Tibial nerve (tissue), 4 donors: ENCODE measurements around the gene URB1. TPM values are rescaled to one million over a fixed set of nuclear protein-coding genes. Genes with fewer than 3 reads are reported as not detected.

Experiments
- DNase-seq, 2 donors: peaks; one replicate each; pipeline ENCODE4 v3.0.0-alpha.2; 2019; ENCODE audit warnings: low spot score in 2 of 2
- H3K27ac ChIP-seq, 4 donors: fragments of 200-600 bp; sonication (generic) in 3 of 4; one replicate each; pipeline ENCODE4 v1.5.1; 2017 to 2019; ENCODE audit warnings: mild to moderate bottlenecking in 1 of 4
- H3K27me3 ChIP-seq, 2 donors: fragments of 200-600 bp; sonication (generic) in 1 of 2; one replicate each; pipeline versions ENCODE4 v1.5.1 to v1.6.0; 2017 to 2019
- H3K36me3 ChIP-seq, 3 donors: fragments of 200-600 bp; sonication (generic); one replicate each; pipeline ENCODE4 v1.5.1; 2018 to 2019
- H3K4me1 ChIP-seq, 4 donors: fragments of 200-600 bp; sonication (generic) in 3 of 4; one replicate each; pipeline ENCODE4 v1.5.1; 2017 to 2019
- H3K4me3 ChIP-seq, 4 donors: fragments of 200-600 bp; sonication (generic) in 3 of 4; one replicate each; pipeline ENCODE4 v1.5.1; 2017 to 2019; ENCODE audit warnings: mild to moderate bottlenecking in 1 of 4, moderate library complexity in 1 of 4
- H3K9me3 ChIP-seq, 4 donors: fragments of 200-600 bp; sonication (generic) in 3 of 4; one replicate each; pipeline ENCODE4 v1.5.1; 2017 to 2019
- CTCF ChIP-seq, 5 experiments: fragments of 200-600 bp in 3 of 5; fragments of 450-650 bp in 2 of 5; sonication (generic) in 3 of 5; IDR thresholded peaks; one replicate each; pipeline ENCODE4 v1.5.1; 2016 to 2019; ENCODE audit warnings: antibody characterized with exemption in 5 of 5, mild to moderate bottlenecking in 3 of 5, moderate library complexity in 2 of 5
- EP300 ChIP-seq, 2 donors: sonication (generic); formaldehyde crosslinking; IDR thresholded peaks; one replicate each; pipeline ENCODE4 v1.6.1; 2017; ENCODE audit warnings: antibody characterized with exemption in 2 of 2, mild to moderate bottlenecking in 1 of 2
- POLR2A ChIP-seq, 2 donors: fragments of 450-650 bp; IDR thresholded peaks; one replicate each; pipeline ENCODE4 v1.6.1; 2017; ENCODE audit warnings: antibody characterized with exemption in 2 of 2, mild to moderate bottlenecking in 2 of 2, moderate library complexity in 2 of 2
- WGBS, 2 donors: methylation state at CpG; one replicate each; pipeline ENCODE4 v1.1.5; 2018; 5-methylcytosine and 5-hydroxymethylcytosine counted together
- total RNA-seq, 4 donors: library from RNA; depleted of rRNA; stranded (reverse); fragments of >200 nt; gene quantifications; one replicate each; pipeline ENCODE4 v1.1.0, GENCODE V29; 2016

URB1 gene
- total RNA-seq, 4 donors from 2014 or later, result 18.6 to 29.4 (median 22.2) TPM

GRCh38 chr21:32333953-32334673, 58.7 kb downstream of the URB1 start:
- no peak for TF ChIP-seq EP300 (IDR thresholded peaks at IDR 0.05)
- TF ChIP-seq POLR2A (IDR thresholded peaks at IDR 0.05), result no peak
- TF ChIP-seq CTCF (IDR thresholded peaks at IDR 0.05), result no peak
- no peak for DNase-seq
- Histone ChIP-seq H3K9me3 (no peaks in the 10 kb centered on the region), H3K27ac (peak overlapping the region; percentile 70 to 92 (median 82)), H3K27me3 (no peaks in the 10 kb centered on the region), H3K4me3 (no peak overlapping the region), H3K4me1 (peaks cover 0 to 71% (median 11%) of the 10 kb centered on the region in 4 donors), H3K36me3 (peaks cover 0 to 89% (median 0%) of the 10 kb centered on the region in 3 donors)
- WGBS, 2 donors, result 82 to 89% methylated on average over 19 of the region's 19 CpGs

GRCh38 chr21:32332463-32332951, 60.3 kb downstream of the URB1 start:
- no peak for DNase-seq
- TF ChIP-seq EP300 (IDR thresholded peaks at IDR 0.05) (no peak), POLR2A (IDR thresholded peaks at IDR 0.05) (no peak)
- Histone ChIP-seq H3K36me3 (peaks cover 0 to 86% (median 0%) of the 10 kb centered on the region in 3 donors), H3K4me3 (no peak overlapping the region), H3K27ac (peak overlapping the region in 2 of 4 donors; percentile 92), H3K27me3 (no peaks in the 10 kb centered on the region), H3K9me3 (no peaks in the 10 kb centered on the region), H3K4me1 (peaks cover 0 to 76% (median 11%) of the 10 kb centered on the region in 4 donors)
- WGBS, 2 donors, result 89 to 90% methylated on average over 1 of the region's 1 CpG

GRCh38 chr21:32331444-32332305, 61.1 kb downstream of the URB1 start:
- DNase-seq, result no peak
- peaks cover 0 to 68% (median 6%) of the 10 kb centered on the region in 4 donors for H3K4me1 ChIP-seq
- no peaks in the 10 kb centered on the region for H3K9me3 ChIP-seq
- H3K27me3 ChIP-seq, result no peaks in the 10 kb centered on the region
- peak overlapping the region; percentile 22 to 84 (median 72) for H3K27ac ChIP-seq
- no peak for TF ChIP-seq POLR2A (IDR thresholded peaks at IDR 0.05)
- no peak for TF ChIP-seq EP300 (IDR thresholded peaks at IDR 0.05)
- no peak overlapping the region for H3K4me3 ChIP-seq
- WGBS, 2 donors, result 79 to 83% methylated on average over 9 of the region's 9 CpGs
- H3K36me3 ChIP-seq, result peaks cover 0 to 85% (median 0%) of the 10 kb centered on the region in 3 donors

GRCh38 chr21:32330784-32331311, 62.0 kb downstream of the URB1 start:
- Histone ChIP-seq H3K9me3 (no peaks in the 10 kb centered on the region), H3K4me3 (no peak overlapping the region), H3K4me1 (peaks cover 0 to 65% (median 6%) of the 10 kb centered on the region in 4 donors), H3K27me3 (no peaks in the 10 kb centered on the region), H3K27ac (peak overlapping the region; percentile 22 to 84 (median 72)), H3K36me3 (peaks cover 0 to 85% (median 0%) of the 10 kb centered on the region in 3 donors)
- WGBS, 2 donors, result 60 to 64% methylated on average over 4 of the region's 4 CpGs
- no peak for TF ChIP-seq CTCF (IDR thresholded peaks at IDR 0.05)
- no peak for TF ChIP-seq POLR2A (IDR thresholded peaks at IDR 0.05)
- no peak for TF ChIP-seq EP300 (IDR thresholded peaks at IDR 0.05)
- DNase-seq, result no peak

GRCh38 chr21:32329776-32330175, 63.0 kb downstream of the URB1 start:
- 61 to 80% methylated on average over 3 of the region's 3 CpGs for WGBS, 2 donors
- H3K27ac ChIP-seq, result peak overlapping the region in 2 of 4 donors; percentile 67 to 82

More at GRCh38 chr21:32329776-32330175, 63.0 kb downstream of the URB1 start:
- H3K36me3 ChIP-seq, result peaks cover 0 to 85% (median 0%) of the 10 kb centered on the region in 3 donors
- DNase-seq, result no peak
- no peak overlapping the region for H3K4me3 ChIP-seq
- TF ChIP-seq POLR2A (IDR thresholded peaks at IDR 0.05), result no peak
- TF ChIP-seq CTCF (IDR thresholded peaks at IDR 0.05), result no peak
- H3K27me3 ChIP-seq, result no peaks in the 10 kb centered on the region
- no peaks in the 10 kb centered on the region for H3K9me3 ChIP-seq
- H3K4me1 ChIP-seq, result peaks cover 0 to 62% (median 6%) of the 10 kb centered on the region in 4 donors
